A549 (cell line): ENCODE results near the gene STIM1. TPM values are rescaled to one million over a fixed set of nuclear protein-coding genes. Genes with fewer than 3 reads are reported as not detected.

Source experiments
- ATAC-seq, 2 experiments: fragments of 200-7000 bp in 1 of 2; fragments of >200 bp in 1 of 2; cut with Nextera tagmentation in 1 of 2; cut with Tn5 transposase in 1 of 2; 3 replicates each; pipeline versions ENCODE4 v1.8.0 to v1.9.1; 2018 to 2020; ENCODE audit warnings: mild to moderate bottlenecking in 1 of 2, moderate library complexity in 1 of 2
- CTCF ChIA-PET: fragments of 300-600 bp; sonication (Branson Sonifier 250); formaldehyde crosslinking; extraction: SDS; loops from one replicate; lab custom pipeline; 2021; ENCODE audit warnings: antibody characterized with exemption, inconsistent platforms; lab: Yijun Ruan, JAX
- POLR2A ChIA-PET: fragments of 350-600 bp; formaldehyde crosslinking; extraction: SDS; loops from one replicate; lab custom pipeline; 2021; ENCODE audit warnings: antibody characterized with exemption, inconsistent platforms; lab: Yijun Ruan, JAX
- DNase-seq, 2 experiments: peaks; one replicate each; pipeline versions ENCODE4 v3.0.0 to v3.0.0-alpha.2; 2011 to 2016; ENCODE audit warnings: low read depth in 1 of 2, low spot score in 1 of 2
- FAIRE-seq: peaks from 2 replicates; lab custom pipeline; 2011; peaks lifted over from hg19 to GRCh38; lab: Jason Lieb, UNC
- H3K27ac ChIP-seq, 2 experiments: fragments of >200 bp; sonication (Bioruptor Twin); formaldehyde crosslinking; 3 replicates each; pipeline ENCODE4 v1.5.1; 2016 to 2017
- H3K4me1 ChIP-seq: fragments of >200 bp; sonication (Bioruptor Twin); formaldehyde crosslinking; 3 replicates; pipeline ENCODE4 v1.6.1; 2016
- H3K4me2 ChIP-seq: fragments of >200 bp; sonication (Bioruptor Twin); formaldehyde crosslinking; 3 replicates; pipeline ENCODE4 v1.6.1; 2016
- H3K4me3 ChIP-seq: fragments of >200 bp; sonication (Bioruptor Twin); formaldehyde crosslinking; 3 replicates; pipeline ENCODE4 v1.5.1; 2016
- H3K9me3 ChIP-seq: fragments of >200 bp; sonication (Bioruptor Twin); formaldehyde crosslinking; 3 replicates; pipeline ENCODE4 v1.6.1; 2016
- CEBPB ChIP-seq, 2 experiments: fragments of >200 bp in 1 of 2; sonication (Bioruptor Twin) in 1 of 2; formaldehyde crosslinking in 1 of 2; IDR thresholded peaks; 2 replicates each; pipeline ENCODE4 v1.6.1; 2012 to 2016
- CHD2 ChIP-seq: fragments of 150-350 bp; IDR thresholded peaks from 2 replicates; pipeline ENCODE4 v1.6.1; 2014; ENCODE audit warnings: low read length; ENCODE audit not compliant: partially characterized antibody
- CHD4 ChIP-seq: fragments of 200-600 bp; sonication (generic); IDR thresholded peaks from 2 replicates; pipeline ENCODE4 v1.6.1; 2016; ENCODE audit warnings: antibody characterized with exemption, mild to moderate bottlenecking, borderline replicate concordance
- EHF ChIP-seq: fragments of 250-450 bp; sonication (Bioruptor Pico); IDR thresholded peaks from 2 replicates; pipeline ENCODE4 v1.5.0; 2020; ENCODE audit warnings: mild to moderate bottlenecking
- ELK1 ChIP-seq: fragments of 150-350 bp; IDR thresholded peaks from 2 replicates; pipeline ENCODE4 v1.6.1; 2014; ENCODE audit warnings: low read depth, mild to moderate bottlenecking, low read length
- ESRRA ChIP-seq: fragments of 150-350 bp; IDR thresholded peaks from 2 replicates; pipeline ENCODE4 v1.6.1; 2014; ENCODE audit warnings: mild to moderate bottlenecking, low read length, borderline replicate concordance
- FOSB ChIP-seq: fragments of 250-450 bp; sonication (Bioruptor Pico); IDR thresholded peaks from 2 replicates; pipeline ENCODE4 v1.5.0; 2020; ENCODE audit warnings: mild to moderate bottlenecking, moderate library complexity
- FOSL2 ChIP-seq, 2 experiments: fragments of 450-650 bp in 1 of 2; fragments of >200 bp in 1 of 2; sonication (Bioruptor Twin) in 1 of 2; formaldehyde crosslinking; IDR thresholded peaks; 2 replicates each; pipeline versions ENCODE4 v1.5.0 to v1.6.1; 2016 to 2020; ENCODE audit warnings: mild to moderate bottlenecking in 1 of 2, moderate library complexity in 1 of 2
- GATA3 ChIP-seq: IDR thresholded peaks from 2 replicates; pipeline ENCODE4 v1.6.1; 2012; ENCODE audit warnings: borderline replicate concordance
- HMGXB4 ChIP-seq: fragments of 250-450 bp; sonication (Bioruptor Pico); IDR thresholded peaks from 2 replicates; pipeline ENCODE4 v1.5.0; 2021; ENCODE audit warnings: mild to moderate bottlenecking, moderate library complexity, borderline replicate concordance
- HOXA7 ChIP-seq: fragments of 250-450 bp; sonication (Bioruptor Pico); IDR thresholded peaks from 2 replicates; pipeline ENCODE4 v1.5.0; 2020; ENCODE audit warnings: mild to moderate bottlenecking, moderate library complexity
- HOXB5 ChIP-seq: fragments of 250-450 bp; sonication (Bioruptor Pico); IDR thresholded peaks from 2 replicates; pipeline ENCODE4 v1.5.0; 2020; ENCODE audit warnings: mild to moderate bottlenecking, moderate library complexity
- JUN ChIP-seq, 2 experiments: fragments of >200 bp; sonication (Bioruptor Twin); formaldehyde crosslinking; IDR thresholded peaks; 2 replicates in 1 of 2; 3 replicates in 1 of 2; pipeline ENCODE4 v1.6.1; 2016 to 2017
- MYC ChIP-seq: IDR thresholded peaks from 2 replicates; pipeline ENCODE4 v1.6.1; 2012; ENCODE audit warnings: mild to moderate bottlenecking, inconsistent platforms, low read length, improper control_type of control experiment, borderline replicate concordance
- PBX3 ChIP-seq: IDR thresholded peaks from 2 replicates; pipeline ENCODE4 v1.6.1; 2012
- PHF8 ChIP-seq: fragments of 200-600 bp; sonication (generic); IDR thresholded peaks from 2 replicates; pipeline ENCODE4 v1.6.1; 2016; ENCODE audit warnings: low read depth, mild to moderate bottlenecking, antibody characterized with exemption, moderate library complexity, borderline replicate concordance
- RCOR1 ChIP-seq: fragments of 150-350 bp; IDR thresholded peaks from 2 replicates; pipeline ENCODE4 v1.6.1; 2014; ENCODE audit warnings: antibody characterized with exemption, low read length, low read depth
- RFX5 ChIP-seq: fragments of 450-650 bp; IDR thresholded peaks from 2 replicates; pipeline ENCODE4 v1.7.1; 2014; ENCODE audit warnings: antibody characterized with exemption, mild to moderate bottlenecking, moderate library complexity
- TFCP2L1 ChIP-seq: fragments of 250-450 bp; sonication (Bioruptor Pico); IDR thresholded peaks from 2 replicates; pipeline ENCODE4 v1.5.0; 2021; ENCODE audit warnings: mild to moderate bottlenecking
- ZC3H11A ChIP-seq: fragments of 450-650 bp; IDR thresholded peaks from 2 replicates; pipeline ENCODE4 v1.6.1; 2014; ENCODE audit warnings: antibody characterized with exemption, mild to moderate bottlenecking
- ZSCAN20 ChIP-seq: fragments of 250-450 bp; sonication (Bioruptor Pico); IDR thresholded peaks from 2 replicates; pipeline ENCODE4 v1.8.0; 2022; ENCODE audit warnings: mild to moderate bottlenecking, moderate library complexity
- WGBS: methylation state at CpG from one replicate; pipeline ENCODE4 v1.1.6; 2017; ENCODE audit errors: missing lambda C conversion rate; 5-methylcytosine and 5-hydroxymethylcytosine counted together
- polyA plus RNA-seq, 4 experiments: library from polyadenylated mRNA; depleted of rRNA in 3 of 4; stranded (reverse); fragments of >200 nt; fragmentation: RNase III in 1 of 4; extraction: RNeasy Plus Mini Kit Qiagen cat#74134 plus additional on column Dnase treatment in 1 of 4; gene quantifications; 2 replicates in 3 of 4; 3 replicates in 1 of 4; pipeline ENCODE4 v1.2.3, GENCODE V29; 2011 to 2017
- TF ChIP-seq, protein P1 (sequence below): fragments of >200 bp; sonication (Bioruptor Twin); formaldehyde crosslinking; IDR thresholded peaks from 3 replicates; pipeline ENCODE4 v1.5.1; 2016
- TF ChIP-seq, protein P2 (sequence below): IDR thresholded peaks from 2 replicates; pipeline ENCODE4 v1.6.1; 2012; ENCODE audit warnings: low read depth, borderline replicate concordance

STIM1 gene
- polyA plus RNA-seq, 2 of the 4 experiments (the other 2 are of a cell fraction): 35.2 to 38.7 TPM

- ATAC-seq: no peak; a peak in 1 of 6 replicates
- POLR2A ChIA-PET: no interaction called here
- CTCF ChIA-PET: interaction anchor here (0.8 to 5.0 kb wide), 3 partner anchors 13 to 113 kb away, joined by 3 to 29 read pairs (median 3); partner anchors contain the start of gene STIM1
Measured at GRCh38 chr11:3967695-3968094, 112.2 kb downstream of the STIM1 start.

GRCh38 chr11:3969200-3969599 is 113.7 kb downstream of the STIM1 start:
- FAIRE-seq (no peak), ATAC-seq (no peak), DNase-seq (no peak)
- Histone ChIP-seq H3K4me3 (no peak overlapping the region), H3K4me2 (no peak overlapping the region), H3K9me3 (no peaks in the 10 kb centered on the region), H3K4me1 (no peaks in the 10 kb centered on the region), H3K27ac (no peak overlapping the region)
- WGBS: 76% methylated on average over 3 of the region's 3 CpGs
- ChIA-PET CTCF (interaction anchor here (1.4 to 5.0 kb wide), 2 partner anchors 29 to 114 kb away, joined by 4 to 29 read pairs; partner anchors contain the start of gene STIM1), POLR2A (no interaction called here)
- TF ChIP-seq GATA3 (no peak), ESRRA (no peak), ZSCAN20 (CRISPR knock-in tag) (no peak), PBX3 (no peak), FOSL2 (IDR thresholded peaks at IDR 0.05) (no peak), FOSL2 (CRISPR knock-in tag; IDR thresholded peaks at IDR 0.05) (no peak), MYC (no peak), JUN (IDR thresholded peaks at IDR 0.05) (no peak), RCOR1 (no peak), FOSB (CRISPR knock-in tag) (no peak), ELK1 (no peak), RFX5 (no peak)
- TF ChIP-seq, protein P1, sequence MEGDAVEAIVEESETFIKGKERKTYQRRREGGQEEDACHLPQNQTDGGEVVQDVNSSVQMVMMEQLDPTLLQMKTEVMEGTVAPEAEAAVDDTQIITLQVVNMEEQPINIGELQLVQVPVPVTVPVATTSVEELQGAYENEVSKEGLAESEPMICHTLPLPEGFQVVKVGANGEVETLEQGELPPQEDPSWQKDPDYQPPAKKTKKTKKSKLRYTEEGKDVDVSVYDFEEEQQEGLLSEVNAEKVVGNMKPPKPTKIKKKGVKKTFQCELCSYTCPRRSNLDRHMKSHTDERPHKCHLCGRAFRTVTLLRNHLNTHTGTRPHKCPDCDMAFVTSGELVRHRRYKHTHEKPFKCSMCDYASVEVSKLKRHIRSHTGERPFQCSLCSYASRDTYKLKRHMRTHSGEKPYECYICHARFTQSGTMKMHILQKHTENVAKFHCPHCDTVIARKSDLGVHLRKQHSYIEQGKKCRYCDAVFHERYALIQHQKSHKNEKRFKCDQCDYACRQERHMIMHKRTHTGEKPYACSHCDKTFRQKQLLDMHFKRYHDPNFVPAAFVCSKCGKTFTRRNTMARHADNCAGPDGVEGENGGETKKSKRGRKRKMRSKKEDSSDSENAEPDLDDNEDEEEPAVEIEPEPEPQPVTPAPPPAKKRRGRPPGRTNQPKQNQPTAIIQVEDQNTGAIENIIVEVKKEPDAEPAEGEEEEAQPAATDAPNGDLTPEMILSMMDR: no peak

More at GRCh38 chr11:3967695-3968094, 112.2 kb downstream of the STIM1 start:
- Histone ChIP-seq H3K27ac (no peak overlapping the region), H3K4me1 (peaks cover 5% of the 10 kb centered on the region; the same call in 2 of the 3 replicates), H3K4me3 (no peak overlapping the region), H3K4me2 (no peak overlapping the region), H3K9me3 (no peaks in the 10 kb centered on the region)
- no peak for TF ChIP-seq PHF8
- TF ChIP-seq CHD2: no peak
- TF ChIP-seq MYC: no peak
- TF ChIP-seq ZC3H11A: no peak
- TF ChIP-seq TFCP2L1 (CRISPR knock-in tag): no peak
- no peak for TF ChIP-seq CEBPB (IDR thresholded peaks at IDR 0.05)
- no peak for TF ChIP-seq HOXB5 (CRISPR knock-in tag)
- FAIRE-seq (no peak), DNase-seq (no peak)

GRCh38 chr11:3969613-3970012 is 114.1 kb downstream of the STIM1 start:
- no peak overlapping the region for H3K4me3 ChIP-seq
- no peak for TF ChIP-seq EHF (CRISPR knock-in tag)
- TF ChIP-seq, protein P2, sequence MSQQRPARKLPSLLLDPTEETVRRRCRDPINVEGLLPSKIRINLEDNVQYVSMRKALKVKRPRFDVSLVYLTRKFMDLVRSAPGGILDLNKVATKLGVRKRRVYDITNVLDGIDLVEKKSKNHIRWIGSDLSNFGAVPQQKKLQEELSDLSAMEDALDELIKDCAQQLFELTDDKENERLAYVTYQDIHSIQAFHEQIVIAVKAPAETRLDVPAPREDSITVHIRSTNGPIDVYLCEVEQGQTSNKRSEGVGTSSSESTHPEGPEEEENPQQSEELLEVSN: no peak
- TF ChIP-seq HMGXB4 (CRISPR knock-in tag): no peak
- TF ChIP-seq CHD4: no peak
- no peak for TF ChIP-seq HOXA7
- no peak for TF ChIP-seq RCOR1
- no peak for TF ChIP-seq TFCP2L1 (CRISPR knock-in tag)
- no peak for TF ChIP-seq MYC
- TF ChIP-seq, all 56 proteins: peak for 0
- 85% methylated on average over 1 of the region's 1 CpG for WGBS
- no peak overlapping the region for H3K27ac ChIP-seq
- CTCF ChIA-PET: interaction anchor here (0.7 to 5.0 kb wide), 5 partner anchors 10 to 1233 kb away, joined by 3 to 29 read pairs (median 5); partner anchors contain the start of gene STIM1
- H3K4me2 ChIP-seq: no peak overlapping the region
- H3K4me1 ChIP-seq: no peaks in the 10 kb centered on the region
- no peak for ATAC-seq
- no peak for DNase-seq
- FAIRE-seq: no peak
- POLR2A ChIA-PET: no interaction called here
- no peaks in the 10 kb centered on the region for H3K9me3 ChIP-seq
